ENCODE data around the gene IL36RN. TPM values are rescaled to one million over a fixed set of nuclear protein-coding genes. Genes with fewer than 3 reads are reported as not detected.

Gene IL36RN
- total RNA-seq, 2 experiments from 2014 or later: not detected

- CTCF ChIA-PET: interaction anchor here (0.7 kb wide), 1 partner anchor 42 kb away, joined by 3 read pairs; no protein-coding TSS in a partner anchor
- DNase-seq (no peak), ATAC-seq (no peak)
- Mint-ChIP-seq H3K27me3 (no peaks in the 10 kb centered on the region), H3K36me3 (ENCODE audit: low read depth) (no peaks in the 10 kb centered on the region), H3K27ac (no peak overlapping the region), H3K9me3 (no peaks in the 10 kb centered on the region), H3K4me3 (no peak overlapping the region), H3K4me1 (ENCODE audit: low read depth) (no peaks in the 10 kb centered on the region)
- intact Hi-C loops (cut with micrococcal nuclease): no loop called here
- POLR2A ChIA-PET: no interaction called here
- no peak for TF ChIP-seq CTCF (IDR thresholded peaks at IDR 0.05)
Measured at GRCh38 chr2:113038291-113038690, 20.7 kb upstream of the IL36RN start.

GRCh38 chr2:113039158-113039557 lies 19.8 kb upstream of the IL36RN start:
- Mint-ChIP-seq H3K9me3 (no peaks in the 10 kb centered on the region), H3K36me3 (ENCODE audit: low read depth) (no peaks in the 10 kb centered on the region)
- POLR2A ChIA-PET: no interaction called here

GRCh38 chr2:113039719-113040118 lies 19.3 kb upstream of the IL36RN start:
- intact Hi-C loops (cut with micrococcal nuclease): no loop called here
- DNase-seq: no peak
- no peak for ATAC-seq
- H3K27me3 Mint-ChIP-seq: no peaks in the 10 kb centered on the region
- no peaks in the 10 kb centered on the region for H3K36me3 Mint-ChIP-seq (ENCODE audit: low read depth)
- H3K27ac Mint-ChIP-seq: no peak overlapping the region
- no peaks in the 10 kb centered on the region for H3K9me3 Mint-ChIP-seq
- TF ChIP-seq CTCF (IDR thresholded peaks at IDR 0.05): no peak
- no peaks in the 10 kb centered on the region for H3K4me1 Mint-ChIP-seq (ENCODE audit: low read depth)
- POLR2A ChIA-PET: no interaction called here
- CTCF ChIA-PET: no interaction called here
- no peak overlapping the region for H3K4me3 Mint-ChIP-seq

More at GRCh38 chr2:113039158-113039557, 19.8 kb upstream of the IL36RN start:
- no peak for ATAC-seq
- no peak for TF ChIP-seq CTCF (IDR thresholded peaks at IDR 0.05)
- intact Hi-C loops (cut with micrococcal nuclease): no loop called here
- no peak overlapping the region for H3K4me3 Mint-ChIP-seq
- H3K4me1 Mint-ChIP-seq (ENCODE audit: low read depth): no peaks in the 10 kb centered on the region
- H3K27me3 Mint-ChIP-seq: no peaks in the 10 kb centered on the region
- CTCF ChIA-PET: no interaction called here
- H3K27ac Mint-ChIP-seq: no peak overlapping the region
- no peak for DNase-seq

- H3K36me3 Mint-ChIP-seq (ENCODE audit: low read depth): no peaks in the 10 kb centered on the region
- H3K27ac Mint-ChIP-seq: no peak overlapping the region
- DNase-seq: no peak
- peak; percentile 24 for TF ChIP-seq CTCF (IDR thresholded peaks at IDR 0.05)
- peaks cover 2% of the 10 kb centered on the region for H3K27me3 Mint-ChIP-seq
- CTCF ChIA-PET: interaction anchor here (1.0 to 1.3 kb wide), 2 partner anchors 8 to 157 kb away, joined by 3 to 4 read pairs; no protein-coding TSS in a partner anchor
- no peak overlapping the region for H3K4me3 Mint-ChIP-seq
- ATAC-seq: no peak
- POLR2A ChIA-PET: no interaction called here
- H3K9me3 Mint-ChIP-seq: no peaks in the 10 kb centered on the region
- intact Hi-C loops (cut with micrococcal nuclease): no loop called here
- no peaks in the 10 kb centered on the region for H3K4me1 Mint-ChIP-seq (ENCODE audit: low read depth)
Measured at GRCh38 chr2:113041871-113042270, 17.1 kb upstream of the IL36RN start.

DNA sequence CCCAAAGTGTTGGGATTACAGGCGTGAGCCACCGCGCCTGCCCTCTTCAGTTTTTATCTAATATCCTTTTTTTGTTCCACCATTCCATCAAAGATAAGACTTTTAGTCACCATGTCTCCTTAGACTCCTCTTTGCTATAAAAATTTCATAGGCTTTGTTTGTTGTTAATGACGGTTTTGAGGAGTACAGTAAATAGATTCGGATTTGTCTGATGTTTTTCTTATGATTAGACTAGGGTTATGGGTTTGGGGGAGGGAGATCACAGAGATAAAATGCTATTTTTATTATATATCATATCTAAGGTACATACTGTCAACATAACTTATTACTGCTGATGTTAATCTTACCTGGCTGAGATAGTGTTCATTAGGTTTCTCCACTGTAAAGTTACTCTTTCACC lies 12.5 kb upstream of the IL36RN start:
- intact Hi-C loops (cut with micrococcal nuclease): no loop called here
- TF ChIP-seq CTCF (IDR thresholded peaks at IDR 0.05): no peak
- H3K27me3 Mint-ChIP-seq: peaks cover 2% of the 10 kb centered on the region
- POLR2A ChIA-PET: no interaction called here
- H3K27ac Mint-ChIP-seq: no peak overlapping the region
- no peaks in the 10 kb centered on the region for H3K4me1 Mint-ChIP-seq (ENCODE audit: low read depth)
- ATAC-seq: no peak
- H3K4me3 Mint-ChIP-seq: no peak overlapping the region
- no peaks in the 10 kb centered on the region for H3K36me3 Mint-ChIP-seq (ENCODE audit: low read depth)
- peaks cover 2% of the 10 kb centered on the region for H3K9me3 Mint-ChIP-seq
- DNase-seq: no peak
- CTCF ChIA-PET: interaction anchor here (1.0 to 1.8 kb wide), 2 partner anchors 10 to 34 kb away, joined by 4 to 5 read pairs; no protein-coding TSS in a partner anchor
